ENCODE data around the gene GRM7. TPM values are rescaled to one million over a fixed set of nuclear protein-coding genes. Genes with fewer than 3 reads are reported as not detected.

GRM7 gene
- total RNA-seq, 1 donor from 2014 or later: not detected

DNA sequence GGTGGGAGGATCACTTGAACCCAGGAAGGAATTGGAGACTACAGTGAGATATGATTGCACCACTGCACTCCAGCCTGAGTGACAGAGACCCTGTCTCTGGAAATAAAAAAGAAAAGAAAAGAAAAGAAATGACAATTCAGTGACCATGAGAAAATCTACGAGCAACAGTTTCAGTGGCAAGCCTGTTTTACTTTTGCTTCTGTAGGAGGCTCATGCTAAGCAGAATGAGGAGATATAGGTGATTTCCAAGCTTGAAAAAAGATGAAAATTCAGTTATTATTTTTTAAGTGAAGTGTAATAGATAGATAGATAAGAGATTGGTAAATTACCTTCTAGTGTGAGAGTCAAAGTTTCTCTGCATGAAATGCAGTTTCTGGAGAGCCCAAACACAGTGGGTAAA lies 651.1 kb downstream of the GRM7 start:
- no peak for ATAC-seq

DNA sequence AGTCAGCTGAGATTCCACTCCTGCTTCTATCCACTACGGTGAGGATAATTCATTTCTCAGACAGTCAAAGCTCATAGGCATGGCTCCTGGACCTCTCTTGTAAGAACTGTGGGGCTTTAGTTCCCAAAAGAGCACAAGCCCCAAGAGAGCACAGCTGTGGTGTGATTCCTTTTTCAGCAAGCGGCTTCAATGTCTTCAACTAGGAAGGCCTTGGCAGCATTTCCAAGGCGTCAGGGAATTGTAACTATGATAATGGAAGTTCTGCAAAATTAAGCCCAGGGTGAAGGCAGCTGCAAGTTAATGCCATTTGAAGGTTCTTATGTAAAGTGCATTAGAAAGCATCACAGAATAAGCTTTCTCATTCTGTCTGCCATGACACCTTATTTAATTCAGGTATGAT lies 657.1 kb downstream of the GRM7 start:
- no peak for ATAC-seq

DNA sequence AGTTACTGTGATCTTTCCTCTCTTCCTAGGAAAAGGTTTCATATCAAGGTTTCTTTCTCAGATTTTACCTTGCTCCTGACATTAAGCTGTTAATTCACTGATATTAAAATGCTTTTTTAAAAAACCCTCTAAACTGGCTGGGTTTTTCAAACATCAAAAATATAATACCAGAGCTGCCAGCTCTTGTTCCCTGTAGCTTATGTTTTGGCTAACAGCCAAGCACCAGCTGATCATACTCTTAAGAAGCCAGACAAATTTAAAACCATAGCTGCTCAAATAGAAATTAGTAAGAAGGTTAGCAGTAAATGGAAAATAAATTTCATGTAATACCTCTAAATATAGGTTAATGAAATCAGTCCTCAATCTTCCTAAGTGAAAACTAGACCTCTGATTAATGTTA lies 657.5 kb downstream of the GRM7 start:
- ATAC-seq: no peak

DNA sequence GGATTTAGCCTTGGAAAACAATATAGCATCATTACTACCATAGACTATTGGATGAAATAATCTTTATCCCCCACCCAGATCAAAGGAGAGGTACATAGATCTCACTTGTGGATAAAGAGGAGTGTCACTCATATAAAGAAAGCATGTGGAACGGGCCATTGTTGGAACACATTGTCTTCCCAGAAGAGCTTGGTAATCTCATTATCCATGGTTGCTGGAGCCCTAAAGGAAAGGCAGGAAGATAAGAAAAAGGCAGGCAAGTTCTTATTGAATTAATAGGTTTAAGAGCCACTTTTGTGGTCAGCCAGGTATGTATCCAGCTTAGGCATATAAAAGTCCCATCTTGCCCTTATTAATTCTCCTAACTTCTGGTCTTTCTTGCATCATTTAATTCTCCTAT lies 659.1 kb downstream of the GRM7 start:
- no peak for ATAC-seq

DNA sequence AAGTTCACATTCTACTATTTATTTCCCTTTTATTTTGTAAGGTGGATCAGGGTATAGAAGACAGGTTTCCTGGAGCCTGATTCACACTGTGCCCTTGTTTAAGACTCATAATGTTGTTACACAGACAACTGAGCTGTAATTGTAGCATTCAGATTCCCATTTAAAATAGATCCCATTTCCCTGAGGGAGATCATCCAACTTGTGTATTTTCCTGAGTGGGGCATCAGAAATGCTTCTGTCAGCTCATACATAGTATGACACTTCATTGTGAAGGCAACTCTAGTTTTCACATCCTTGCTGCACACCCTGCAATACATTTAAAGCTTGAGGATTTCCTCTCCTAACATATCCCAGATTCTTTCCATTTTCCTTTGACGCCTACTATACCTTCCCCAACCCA lies 659.7 kb downstream of the GRM7 start:
- no peak for ATAC-seq

DNA sequence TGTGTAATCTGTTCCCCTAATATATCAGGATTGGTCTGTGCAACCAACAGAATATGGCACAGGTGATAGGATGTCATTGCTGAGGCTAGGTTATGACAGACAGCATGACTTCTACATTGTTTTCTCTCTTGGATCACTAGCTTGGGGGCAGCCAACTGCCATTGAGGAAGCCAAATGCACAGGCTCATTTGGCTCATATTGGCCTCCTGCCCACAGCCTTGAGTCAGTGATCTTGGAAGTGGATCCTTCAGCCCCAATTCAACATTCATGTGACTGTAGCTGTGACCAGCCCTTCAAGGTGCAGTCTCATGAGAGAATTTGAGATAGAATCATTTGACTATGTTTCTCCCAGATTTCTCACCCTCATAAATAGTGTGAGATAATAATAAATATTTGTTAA lies 675.6 kb downstream of the GRM7 start:
- no peak for ATAC-seq

DNA sequence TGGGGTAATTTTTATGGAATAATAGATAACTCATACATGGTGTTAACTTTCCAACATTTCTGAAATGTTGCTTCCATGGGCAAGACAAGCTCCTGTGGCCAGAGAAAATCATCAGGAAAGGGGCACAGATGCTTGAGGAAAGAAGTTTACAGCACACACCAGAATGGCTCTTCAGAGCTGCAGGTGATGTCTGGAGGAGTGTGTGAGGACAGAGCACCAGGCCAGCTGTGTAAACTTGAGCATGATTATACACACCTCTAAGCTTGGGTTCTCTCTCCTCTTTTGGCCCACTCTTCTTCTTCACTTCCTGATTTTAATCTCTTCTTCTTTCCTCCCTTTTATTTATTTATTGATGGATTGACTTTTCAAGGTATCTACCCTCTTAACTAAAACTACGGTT lies 676.0 kb downstream of the GRM7 start:
- no peak for ATAC-seq

DNA sequence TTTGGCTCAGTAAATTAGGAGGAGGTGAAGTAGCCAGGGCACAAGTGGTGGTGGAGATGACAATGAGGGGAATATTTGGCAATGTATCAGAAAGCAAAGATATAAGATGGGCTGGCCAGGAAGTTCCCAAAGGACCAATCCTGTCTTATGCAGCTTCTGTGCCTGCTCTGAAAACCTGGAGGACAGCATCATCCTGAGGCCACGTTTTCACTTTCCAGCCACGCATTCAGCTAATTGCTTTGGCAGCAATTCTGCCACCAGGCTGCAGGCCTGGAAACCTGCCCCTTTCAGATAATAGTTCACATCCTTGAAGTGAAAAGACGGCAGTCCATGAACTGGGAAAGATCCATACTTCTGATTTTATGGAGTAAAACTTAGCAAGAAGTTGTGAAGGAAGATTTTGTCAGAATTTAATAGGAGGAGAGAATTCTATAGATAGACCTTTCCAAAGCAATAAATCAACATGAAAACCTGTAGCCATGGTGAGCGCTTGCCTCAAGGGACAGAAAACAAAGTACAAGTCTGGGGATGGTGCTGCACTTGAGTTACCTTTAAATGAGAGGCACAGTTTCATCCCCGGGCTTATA lies 682.5 kb downstream of the GRM7 start:
- no peak for ATAC-seq

DNA sequence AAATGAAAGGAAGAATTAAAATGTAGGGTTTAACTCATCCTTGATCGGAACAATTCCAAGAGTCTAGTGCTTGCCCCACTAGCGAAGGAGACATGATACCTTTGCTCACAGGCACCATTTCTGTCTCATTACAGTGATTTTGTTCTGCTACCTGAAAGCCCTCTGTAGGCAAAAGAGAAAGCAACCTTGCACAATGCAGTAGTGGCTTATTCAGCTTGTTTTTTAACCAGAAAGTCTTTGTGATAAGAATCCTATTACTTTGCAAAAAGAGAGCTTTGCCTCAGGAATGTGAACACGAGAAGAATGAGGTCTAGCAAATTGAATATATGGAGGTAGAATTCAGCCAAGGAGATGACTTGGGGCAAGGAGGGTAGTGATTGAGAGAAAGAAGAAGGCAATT lies 684.4 kb downstream of the GRM7 start:
- no peak for ATAC-seq

DNA sequence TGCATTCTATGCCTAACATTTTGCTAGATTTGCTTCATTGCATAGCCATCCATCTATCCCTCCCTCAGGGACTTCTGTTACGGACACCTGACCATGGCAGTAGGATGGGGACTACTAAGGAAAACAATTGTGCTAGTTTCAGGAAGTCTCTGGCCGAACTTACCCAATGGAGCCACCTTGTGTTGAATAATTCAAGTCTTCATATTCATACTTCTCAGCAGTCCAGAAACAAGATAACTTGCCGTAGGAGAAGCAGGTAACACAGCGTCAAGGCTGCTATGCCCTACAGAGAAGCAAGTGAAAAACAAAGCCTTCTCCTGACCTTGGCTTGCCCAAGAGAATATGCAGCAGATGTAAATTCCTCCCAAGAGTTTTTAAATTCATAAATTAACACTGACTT lies 685.3 kb downstream of the GRM7 start:
- ATAC-seq: no peak

DNA sequence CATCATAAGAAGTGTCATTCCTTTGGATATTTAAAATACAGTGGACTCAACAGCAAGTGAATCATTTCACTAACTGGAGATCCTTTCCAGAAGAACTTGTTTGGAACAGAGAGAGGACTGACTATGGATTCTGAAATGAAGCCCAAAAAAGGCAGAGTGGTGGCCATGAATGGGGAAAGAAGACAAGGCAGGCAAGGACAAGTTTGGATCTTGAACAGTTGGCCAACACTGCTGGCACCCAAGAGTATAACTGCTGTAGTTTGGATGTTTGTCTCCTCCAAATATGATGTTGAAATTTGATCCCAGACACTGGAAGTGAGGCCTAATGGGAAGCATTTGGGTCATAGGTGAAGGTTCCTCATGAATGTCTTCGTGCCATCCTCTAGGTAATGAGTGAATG lies 686.9 kb downstream of the GRM7 start:
- ATAC-seq: no peak

DNA sequence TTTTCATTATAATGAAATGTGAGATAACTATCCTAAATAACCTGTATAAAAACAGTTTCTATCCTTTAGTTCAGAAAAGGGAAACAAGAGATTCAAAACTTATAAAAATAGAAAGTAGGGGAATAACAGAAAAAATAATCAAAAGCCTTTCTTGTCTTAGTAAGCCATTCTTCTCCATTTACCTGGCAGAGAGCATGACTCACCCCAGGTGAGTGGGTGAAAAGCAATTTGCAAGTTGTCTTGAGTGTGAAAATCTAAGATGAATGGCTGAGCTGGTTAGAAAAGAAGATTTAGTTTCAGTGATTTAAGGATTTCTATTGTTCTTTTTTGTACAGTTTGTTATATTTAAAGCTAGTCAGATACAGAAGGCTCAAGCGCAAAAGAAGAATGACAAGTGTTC lies 702.0 kb downstream of the GRM7 start:
- ATAC-seq: no peak

DNA sequence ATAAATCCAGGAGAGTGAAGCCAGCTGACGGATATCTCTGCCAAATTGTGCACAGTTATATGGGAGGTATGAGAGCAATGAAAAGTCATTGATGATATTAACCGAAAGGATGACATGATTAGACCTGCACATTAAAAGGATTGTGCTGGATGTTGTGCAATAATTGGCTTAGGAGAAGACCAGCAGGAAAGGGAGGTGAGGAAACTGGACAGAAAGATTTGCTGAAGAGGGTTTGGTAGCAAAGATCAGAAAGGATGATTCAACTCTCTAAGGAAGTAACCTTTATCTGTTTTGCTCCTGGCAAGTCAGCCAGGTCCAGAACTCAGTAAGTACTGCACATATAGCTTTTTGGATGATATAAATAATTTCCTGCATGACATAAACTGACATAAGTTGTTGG lies 704.7 kb downstream of the GRM7 start:
- ATAC-seq: no peak

DNA sequence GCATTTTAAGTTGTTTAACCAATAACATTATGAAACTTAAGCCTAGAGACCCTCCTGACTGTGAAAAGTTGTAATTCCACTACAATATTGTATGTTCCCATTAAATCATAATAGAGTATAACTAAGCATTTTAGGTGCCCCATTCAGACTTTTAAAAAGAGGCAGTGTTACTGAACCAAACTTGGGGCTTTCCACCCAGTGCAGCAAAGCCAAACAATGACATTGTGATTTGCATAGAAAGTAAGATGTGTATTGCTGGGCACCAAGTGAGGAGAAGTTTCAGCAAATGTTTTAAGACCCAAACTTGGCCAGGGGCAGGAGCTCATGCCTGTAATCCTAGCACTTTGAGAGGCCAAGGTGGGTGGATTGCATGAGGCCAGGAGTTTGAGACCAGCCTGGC lies 706.2 kb downstream of the GRM7 start:
- ATAC-seq: no peak

DNA sequence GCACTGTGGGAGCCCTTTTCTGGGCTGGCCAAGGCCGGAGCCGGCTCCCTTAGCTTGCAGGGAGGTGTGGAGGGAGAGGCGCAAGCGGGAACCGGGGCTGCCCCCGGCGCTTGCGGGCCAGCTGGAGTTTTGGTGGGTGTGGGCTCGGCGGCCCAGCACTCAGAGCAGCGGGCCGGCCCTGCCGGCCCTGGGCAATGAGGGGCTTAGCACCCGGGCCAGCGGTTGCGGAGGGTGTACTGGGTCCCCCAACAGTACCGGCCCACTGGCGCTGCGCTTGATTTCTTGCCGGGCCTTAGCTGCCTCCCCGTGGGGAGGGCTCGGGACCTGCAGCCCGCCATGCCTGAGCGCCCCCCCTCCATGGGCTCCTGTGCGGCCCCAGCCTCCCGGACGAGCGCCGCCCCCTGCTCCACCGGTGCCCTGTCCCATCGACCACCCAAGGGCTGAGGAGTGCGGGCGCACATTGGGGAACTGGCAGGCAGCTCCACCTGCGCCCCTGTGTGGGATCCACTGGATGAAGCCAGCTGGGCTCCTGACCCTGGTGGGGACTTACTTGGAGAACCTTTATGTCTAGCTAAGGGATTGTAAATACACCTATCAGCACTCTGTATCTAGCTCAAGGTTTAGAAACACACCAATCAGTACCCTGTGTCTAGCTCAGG lies 707.7 kb downstream of the GRM7 start:
- no peak for ATAC-seq

DNA sequence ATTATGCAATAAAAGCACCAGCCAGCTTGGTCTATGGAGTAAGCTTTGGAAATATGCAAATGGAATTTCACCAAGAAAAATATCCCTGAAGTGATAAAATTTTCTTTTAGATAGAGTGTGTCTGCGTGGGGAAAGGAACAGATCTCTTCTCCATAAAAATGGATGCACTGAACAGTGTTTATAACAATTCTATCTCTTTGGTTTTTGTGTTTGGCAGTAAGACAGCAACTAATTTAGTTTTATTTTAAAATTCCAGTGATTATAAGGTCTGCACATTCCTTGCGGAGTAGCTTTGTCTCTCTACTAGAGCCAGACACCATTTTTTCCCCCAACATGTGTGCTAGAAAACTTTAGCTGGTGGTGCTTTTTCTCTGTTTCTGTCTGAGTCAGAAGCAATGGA lies 712.4 kb downstream of the GRM7 start:
- no peak for ATAC-seq

DNA sequence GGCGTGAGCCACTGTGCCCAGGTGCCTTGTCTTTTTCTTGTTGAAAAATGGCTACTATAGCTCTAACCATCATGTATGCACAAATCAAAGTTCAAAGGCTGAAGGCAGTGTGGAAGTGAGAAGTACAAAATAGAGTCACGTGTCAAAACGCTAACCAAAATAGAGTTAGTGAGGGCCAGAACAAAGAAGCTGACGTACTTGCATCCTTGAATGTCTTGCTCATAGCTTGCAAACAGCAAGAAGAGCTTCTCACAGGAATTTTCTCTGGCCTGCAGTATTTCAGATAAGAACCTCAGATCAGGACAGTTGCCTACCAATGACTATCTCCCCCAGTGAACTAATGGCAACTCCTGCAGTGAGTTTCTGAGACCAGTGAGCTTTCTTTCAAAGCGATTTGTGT lies 713.5 kb downstream of the GRM7 start:
- no peak for ATAC-seq

DNA sequence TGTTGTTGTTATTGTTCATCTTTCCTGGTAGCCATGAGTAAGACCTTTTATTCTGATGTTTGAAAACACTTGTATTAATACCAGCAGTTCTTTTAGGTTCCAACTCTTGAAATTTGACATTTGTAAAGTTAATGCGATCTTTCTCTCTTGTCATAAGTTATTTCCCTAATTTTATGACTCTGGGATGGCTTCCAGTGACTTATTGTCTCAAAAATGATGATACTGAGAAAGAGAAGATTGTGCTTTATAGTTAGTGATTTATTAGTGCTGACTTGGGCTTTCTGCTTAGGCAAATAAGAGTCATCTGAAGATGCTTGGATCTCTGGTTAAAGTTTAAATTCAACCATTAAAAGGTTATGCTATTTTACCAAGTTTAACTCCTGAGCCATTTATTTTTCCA lies 715.2 kb downstream of the GRM7 start:
- no peak for ATAC-seq

DNA sequence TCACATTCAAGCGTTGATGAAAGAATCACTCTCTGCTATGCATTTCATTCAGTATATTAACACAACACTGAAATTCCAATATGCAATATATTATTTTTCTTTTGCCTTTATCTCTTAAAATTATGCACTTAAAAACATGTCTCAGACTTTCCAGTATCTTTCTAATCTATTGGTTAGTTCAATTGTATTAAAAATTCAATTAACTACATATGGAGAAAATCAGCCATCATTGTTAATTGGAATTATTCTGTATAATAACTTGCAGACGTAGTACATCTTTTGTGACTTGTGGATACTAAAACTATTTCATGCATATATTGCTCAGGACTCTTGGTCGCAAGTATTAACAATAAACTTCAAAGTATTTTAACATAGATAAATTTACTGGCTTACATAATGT lies 715.6 kb downstream of the GRM7 start:
- ATAC-seq: no peak

DNA sequence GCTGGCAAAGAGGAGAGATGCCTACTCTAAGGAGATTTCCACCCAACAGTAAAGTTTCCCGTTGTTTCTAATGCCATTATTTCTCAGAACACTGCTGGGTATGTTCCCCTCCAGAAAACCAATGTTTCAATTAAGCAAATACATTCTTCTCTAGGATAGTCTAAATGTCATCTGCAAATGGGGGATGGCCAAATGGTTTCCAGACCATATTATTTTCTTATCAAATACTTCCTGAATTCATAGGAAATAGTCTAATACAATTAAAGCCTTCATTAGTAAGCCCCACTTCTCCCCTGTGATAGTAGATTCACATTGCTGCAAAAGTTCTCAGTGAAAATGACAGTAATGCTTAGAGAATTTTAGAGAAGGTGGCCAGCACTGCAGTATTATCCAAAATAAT lies 716.6 kb downstream of the GRM7 start:
- ATAC-seq: no peak

DNA sequence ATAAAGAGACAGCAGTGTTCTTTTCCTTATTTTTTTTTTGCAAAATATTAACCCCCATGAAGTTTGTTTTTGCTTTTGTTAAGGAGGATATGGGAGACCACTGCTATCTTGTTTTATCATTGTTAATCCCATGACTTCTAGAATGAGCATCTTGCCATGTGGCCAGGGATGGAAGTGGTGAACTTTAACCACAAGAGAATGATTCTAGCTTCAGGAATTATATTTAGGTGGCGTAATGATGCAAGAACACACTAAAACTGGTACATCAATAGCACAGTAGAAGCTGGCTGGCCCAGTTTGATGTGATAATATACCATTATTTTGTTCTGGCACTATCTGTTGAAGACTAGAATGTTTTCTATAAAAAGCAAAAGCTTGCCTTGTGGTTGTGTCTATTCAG lies 720.9 kb downstream of the GRM7 start:
- no peak for ATAC-seq

DNA sequence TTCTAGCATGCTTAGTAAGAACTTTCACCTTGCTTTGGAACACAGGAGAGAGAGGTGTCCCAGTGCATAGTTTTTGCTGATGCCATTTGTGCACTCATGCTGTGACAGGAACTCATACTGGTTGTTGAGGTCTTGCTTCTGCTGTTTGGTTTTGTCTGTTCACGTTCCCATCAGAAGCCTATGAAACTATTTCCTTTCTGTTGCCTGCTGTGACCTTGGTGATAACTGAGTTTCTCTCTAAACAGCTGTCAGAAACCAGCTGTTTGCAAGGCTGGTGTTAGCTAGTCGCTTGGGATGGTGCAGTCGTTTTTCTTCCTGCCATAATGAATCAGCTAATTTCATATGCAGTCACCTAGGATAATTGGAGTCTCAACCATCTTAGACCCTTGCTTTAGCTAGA lies 724.1 kb downstream of the GRM7 start:
- no peak for ATAC-seq

DNA sequence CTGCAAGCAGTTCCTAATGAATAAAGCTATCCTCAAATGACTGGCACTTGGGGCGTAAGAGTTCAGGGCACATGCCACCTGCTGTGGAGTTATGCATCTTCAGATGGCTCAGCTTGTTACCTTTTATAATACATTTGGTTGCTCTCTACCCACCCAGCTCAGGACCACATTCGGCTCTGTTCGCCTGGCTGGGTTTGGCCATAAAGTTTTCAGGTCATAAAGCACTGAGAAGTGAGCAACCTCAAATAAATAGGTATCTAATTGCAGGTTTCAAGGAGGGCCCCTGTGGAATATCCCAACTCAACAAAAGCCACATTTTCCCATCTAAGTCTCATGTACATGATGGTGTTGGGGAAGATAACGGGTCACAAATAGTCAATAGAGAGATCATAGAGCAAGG lies 727.3 kb downstream of the GRM7 start:
- no peak for ATAC-seq

DNA sequence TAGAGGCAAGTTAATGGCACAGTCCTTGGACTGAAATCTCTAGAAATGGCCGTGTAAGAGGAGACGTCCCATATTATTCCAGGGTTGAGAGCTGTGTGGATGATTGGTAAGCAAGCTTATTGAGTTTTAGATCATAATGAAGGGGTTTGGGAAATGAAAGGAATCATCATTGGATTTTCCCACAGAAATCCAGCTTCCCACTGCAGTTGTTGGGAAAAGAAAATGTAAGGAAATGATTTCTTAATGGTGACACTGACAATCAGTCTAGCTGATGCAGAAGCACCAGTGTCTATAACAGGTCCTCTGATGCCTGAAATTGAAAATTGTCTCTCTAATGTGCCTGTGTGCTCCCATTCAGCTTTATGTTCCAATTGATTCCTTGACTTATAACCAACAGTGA lies 728.6 kb downstream of the GRM7 start:
- ATAC-seq: no peak

DNA sequence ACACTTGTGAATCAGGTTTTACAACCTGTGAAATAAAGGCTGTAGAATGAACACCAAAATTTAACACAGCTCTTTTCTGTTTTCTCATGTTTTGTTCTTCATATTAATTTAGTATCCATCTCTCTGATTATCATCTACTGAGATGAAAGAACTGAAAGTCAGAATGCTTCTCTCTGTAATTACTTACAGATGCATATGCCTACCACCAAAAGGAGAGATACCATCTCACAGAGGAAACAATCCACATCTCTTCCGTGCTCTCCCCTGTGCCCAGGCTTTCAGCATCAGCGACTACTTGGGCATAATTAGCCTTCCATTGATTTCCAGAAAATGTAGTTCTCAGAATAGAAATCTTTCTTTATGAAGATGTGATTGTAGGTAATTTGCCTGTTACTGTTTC lies 741.4 kb downstream of the GRM7 start:
- no peak for ATAC-seq
